HCT116 (cell line): ENCODE data around the gene TNIK. TPM values are rescaled to one million over a fixed set of nuclear protein-coding genes. Genes with fewer than 3 reads are reported as not detected.
A peak's percentile ranks its signal among the peaks of the same experiment; 100 is the strongest.

Source experiments
- ATAC-seq: fragments of 200-7000 bp; cut with Tn5 transposase; 2 replicates; pipeline ENCODE4 v1.9.1; 2020; ENCODE audit warnings: mild to moderate bottlenecking, moderate library complexity
- BruUV-seq: library from RNA; stranded (reverse); fragments of 400-500 nt; replicated peaks from 2 replicates; lab custom pipeline; 2021; lab: Mats Ljungman, UMichigan
- CTCF ChIA-PET: fragments of 300-600 bp; sonication (Branson Sonifier 250); formaldehyde crosslinking; loops from one replicate; lab custom pipeline; 2021; ENCODE audit warnings: antibody characterized with exemption; lab: Charles Lee
- POLR2A ChIA-PET: fragments of 300-600, 350-600 bp; sonication (Branson Sonifier 250); formaldehyde crosslinking; loops from one replicate; lab custom pipeline; 2021; ENCODE audit warnings: antibody characterized with exemption; lab: Charles Lee
- RAD21 ChIA-PET, 2 experiments: fragments of 300-600 bp; sonication (Branson Sonifier 250); formaldehyde crosslinking; loops; one replicate each; lab custom pipeline; 2023; ENCODE audit warnings: low total read pairs in 2 of 2; ENCODE audit not compliant: uncharacterized antibody in 2 of 2, unreplicated experiment in 2 of 2, low non-redundant PET in 1 of 2; lab: Charles Lee
- DNase-seq: peaks from one replicate; pipeline ENCODE4 v3.0.0-alpha.2; 2010; ENCODE audit warnings: low read depth, low spot score
- H2AFZ ChIP-seq: fragments of 200-600 bp; shearing (Covaris generic), sonication (generic); 2 replicates; pipeline ENCODE4 v1.6.1; 2017; ENCODE audit warnings: low read depth, mixed run types, mixed read lengths, antibody characterized with exemption, low read length; ENCODE audit not compliant: poor library complexity, severe bottlenecking
- H3K27ac ChIP-seq: 2 replicates; pipeline ENCODE4 v1.5.1; 2012; ENCODE audit warnings: low read depth, low read length
- H3K27me3 ChIP-seq: fragments of 200-600 bp; sonication (generic); 2 replicates; pipeline ENCODE4 v1.6.1; 2016; ENCODE audit warnings: mixed run types, low read length, mixed read lengths; ENCODE audit not compliant: insufficient read depth
- H3K36me3 ChIP-seq, 2 experiments: fragments of 200-500 bp in 1 of 2; fragments of 200-600 bp in 1 of 2; sonication (Bioruptor generic) in 1 of 2; sonication (generic) in 1 of 2; 2 replicates each; pipeline versions ENCODE4 v1.5.1 to v1.6.1; 2014 to 2016; ENCODE audit warnings: low read length in 2 of 2, inconsistent platforms in 1 of 2, mixed read lengths in 1 of 2, mixed run types in 1 of 2; ENCODE audit not compliant: insufficient read depth in 2 of 2, control insufficient read depth in 1 of 2
- H3K4me1 ChIP-seq, 2 experiments: fragments of 200-600 bp in 1 of 2; sonication (generic) in 1 of 2; 2 replicates each; pipeline versions ENCODE4 v1.5.1 to v1.6.1; 2012 to 2017; ENCODE audit warnings: low read length in 2 of 2, inconsistent platforms in 1 of 2, mild to moderate bottlenecking in 1 of 2, mixed read lengths in 1 of 2, mixed run types in 1 of 2, moderate library complexity in 1 of 2; ENCODE audit not compliant: insufficient read depth in 2 of 2, control insufficient read depth in 1 of 2
- H3K4me2 ChIP-seq: fragments of 200-600 bp; sonication (generic); 2 replicates; pipeline ENCODE4 v1.6.1; 2017; ENCODE audit warnings: mixed run types, low read length, mixed read lengths
- H3K4me3 ChIP-seq, 2 experiments: fragments of 200-600 bp in 1 of 2; sonication (generic) in 1 of 2; replicated peaks in 1 of 2; 2 replicates each; pipeline ENCODE4 v1.5.1; 2011 to 2016; ENCODE audit warnings: low read length in 2 of 2, control low read depth in 1 of 2, low read depth in 1 of 2, mild to moderate bottlenecking in 1 of 2, mixed read lengths in 1 of 2, mixed run types in 1 of 2
- H3K79me2 ChIP-seq: fragments of 200-600 bp; sonication (generic); 2 replicates; pipeline ENCODE4 v1.6.1; 2017; ENCODE audit warnings: mild to moderate bottlenecking, mixed run types, low read length, moderate library complexity, mixed read lengths; ENCODE audit not compliant: insufficient read depth
- H3K9ac ChIP-seq: fragments of 200-600 bp; sonication (generic); 2 replicates; pipeline ENCODE4 v1.6.1; 2016; ENCODE audit warnings: low read length, mixed read lengths
- H3K9me2 ChIP-seq: fragments of 200-600 bp; sonication (generic), shearing (Covaris generic); 2 replicates; pipeline ENCODE4 v1.6.1; 2017; ENCODE audit warnings: mixed run types, mild to moderate bottlenecking, moderate library complexity; ENCODE audit not compliant: insufficient read depth
- H3K9me3 ChIP-seq, 2 experiments: fragments of 200-500 bp in 1 of 2; fragments of 200-600 bp in 1 of 2; sonication (Bioruptor generic) in 1 of 2; sonication (generic) in 1 of 2; 2 replicates each; pipeline ENCODE4 v1.6.1; 2014 to 2017; ENCODE audit warnings: low read length in 2 of 2, mixed read lengths in 2 of 2, inconsistent platforms in 1 of 2, low read depth in 1 of 2, mild to moderate bottlenecking in 1 of 2, mixed run types in 1 of 2, moderate library complexity in 1 of 2; ENCODE audit not compliant: control insufficient read depth in 1 of 2, insufficient read depth in 1 of 2
- H4K20me1 ChIP-seq: fragments of 200-600 bp; sonication (generic), shearing (Covaris generic); 2 replicates; pipeline ENCODE4 v1.6.1; 2017; ENCODE audit warnings: mixed run types, mild to moderate bottlenecking, moderate library complexity; ENCODE audit not compliant: insufficient read depth
- FOSL1 ChIP-seq: IDR thresholded peaks from 2 replicates; pipeline ENCODE4 v1.6.1; 2012; ENCODE audit warnings: low read depth
- JUND ChIP-seq: IDR thresholded peaks from 2 replicates; pipeline ENCODE4 v1.6.1; 2012
- POLR2A ChIP-seq: IDR thresholded peaks from 2 replicates; pipeline ENCODE4 v1.7.0; 2011; ENCODE audit warnings: borderline replicate concordance; ENCODE audit not compliant: insufficient read depth, insufficient read length; ENCODE audit errors: extremely low read depth
- SIN3A ChIP-seq: IDR thresholded peaks from 2 replicates; pipeline ENCODE4 v1.6.1; 2012; ENCODE audit warnings: low read depth
- SRF ChIP-seq: IDR thresholded peaks from 2 replicates; pipeline ENCODE4 v1.6.1; 2012; ENCODE audit warnings: low read depth
- intact Hi-C: fragments of 100-400 bp; cut with micrococcal nuclease; formaldehyde crosslinking; loops from 2 replicates; pipeline ENCODE4 v1.10.0; 2022
- total RNA-seq: library from RNA; stranded (reverse); gene quantifications from one replicate; pipeline ENCODE4 v1.2.1, GENCODE V29; 2021; ENCODE audit not compliant: unreplicated experiment
- TF ChIP-seq, protein P1 (sequence below): IDR thresholded peaks from 2 replicates; pipeline ENCODE4 v1.6.1; 2012
- TF ChIP-seq, protein P2 (sequence below), 3 experiments: fragments of 200-600 bp in 1 of 3; sonication (generic) in 1 of 3; IDR thresholded peaks in 2 of 3; conservative IDR thresholded peaks in 1 of 3; 2 replicates each; pipeline ENCODE4 v1.5.1; 2012 to 2017; ENCODE audit warnings: low read depth in 2 of 3, low read length in 2 of 3, antibody characterized with exemption in 1 of 3, borderline replicate concordance in 1 of 3, control low read depth in 1 of 3, mild to moderate bottlenecking in 1 of 3, mixed read lengths in 1 of 3, mixed run types in 1 of 3, moderate library complexity in 1 of 3; ENCODE audit not compliant: insufficient read depth in 1 of 3

TNIK gene
- total RNA-seq, 1 experiment from 2014 or later: 24.1 TPM

DNA sequence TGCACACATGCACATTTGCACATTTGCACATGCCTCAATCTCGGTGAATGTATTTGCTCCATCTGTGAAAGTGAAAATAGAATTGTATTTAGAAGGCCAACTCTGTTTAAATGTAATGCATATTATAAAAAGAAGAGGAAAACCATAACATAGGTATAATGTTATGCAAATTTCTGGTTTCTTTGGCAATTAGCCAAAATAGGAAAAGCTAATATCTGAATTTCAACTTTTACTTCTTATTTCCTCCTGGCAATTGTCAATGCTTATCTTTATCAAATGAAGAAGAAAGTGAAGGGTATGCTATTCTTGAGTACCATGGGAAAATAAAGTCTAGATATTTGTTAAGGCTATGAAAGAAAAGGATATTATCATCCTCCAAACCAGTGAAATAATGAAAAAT lies 357.0 kb downstream of the TNIK start:
- Histone ChIP-seq H3K36me3 (no peaks in the 10 kb centered on the region), H4K20me1 (no peaks in the 10 kb centered on the region), H3K4me3 (no peak overlapping the region), H3K4me2 (no peak overlapping the region), H3K27ac (no peak overlapping the region), H2AFZ (no peak overlapping the region), H3K79me2 (no peaks in the 10 kb centered on the region), H3K4me1 (peaks cover 0 to 12% of the 10 kb centered on the region in 2 experiments; a peak in 2 of 4 replicates), H3K9me2 (no peaks in the 10 kb centered on the region), H3K9me3 (no peaks in the 10 kb centered on the region), H3K9ac (no peak overlapping the region), H3K27me3 (no peaks in the 10 kb centered on the region)
- TF ChIP-seq, protein P1, sequence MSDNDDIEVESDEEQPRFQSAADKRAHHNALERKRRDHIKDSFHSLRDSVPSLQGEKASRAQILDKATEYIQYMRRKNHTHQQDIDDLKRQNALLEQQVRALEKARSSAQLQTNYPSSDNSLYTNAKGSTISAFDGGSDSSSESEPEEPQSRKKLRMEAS: no peak
- TF ChIP-seq SIN3A: no peak
- no peak for TF ChIP-seq FOSL1
- intact Hi-C loops: no loop called here
- CTCF ChIA-PET: no interaction called here
- POLR2A ChIA-PET: no interaction called here
- RAD21 ChIA-PET: no interaction called here
- no TSS peak for BruUV-seq
- no peak for DNase-seq
- no peak for ATAC-seq

DNA sequence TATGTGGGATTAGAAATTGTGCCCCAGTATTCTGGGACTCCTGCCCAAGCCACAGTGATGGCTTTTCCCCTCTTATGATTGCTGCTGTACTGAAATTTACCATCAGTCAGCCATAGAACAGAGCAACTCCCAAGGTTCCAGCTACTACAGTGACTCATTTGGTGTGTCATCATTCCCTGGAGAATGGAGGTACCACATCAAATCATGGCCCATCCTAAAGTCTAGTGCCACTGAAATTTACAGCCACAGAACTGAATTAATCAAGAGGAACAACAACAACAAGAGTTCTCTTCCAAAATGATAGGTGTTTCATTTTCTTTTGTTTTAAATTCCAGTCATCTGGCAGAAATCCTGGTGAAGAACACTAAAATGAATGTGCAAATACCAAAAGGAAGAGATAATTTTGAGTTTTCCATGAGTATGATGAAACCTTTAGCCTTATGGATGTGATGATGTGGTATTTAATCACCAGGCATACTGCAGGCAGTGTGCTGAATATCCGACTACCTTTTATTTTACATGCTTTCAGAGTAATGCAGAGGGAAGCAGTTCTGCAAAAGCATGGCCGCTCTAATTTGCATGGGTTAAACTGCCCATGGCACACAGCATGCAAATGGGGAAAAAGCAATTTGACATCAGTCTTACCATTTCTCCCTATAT lies 358.1 kb downstream of the TNIK start:
- no peak for DNase-seq
- intact Hi-C loops: no loop called here

More for the DNA sequence above, 358.1 kb downstream of the TNIK start:
- H3K79me2 ChIP-seq: no peaks in the 10 kb centered on the region
- no peaks in the 10 kb centered on the region for H3K27me3 ChIP-seq
- no peaks in the 10 kb centered on the region for H3K9me2 ChIP-seq
- CTCF ChIA-PET: no interaction called here
- ATAC-seq: peak; percentile 52; the same call in 1 of the 2 replicates
- TF ChIP-seq, protein P2, sequence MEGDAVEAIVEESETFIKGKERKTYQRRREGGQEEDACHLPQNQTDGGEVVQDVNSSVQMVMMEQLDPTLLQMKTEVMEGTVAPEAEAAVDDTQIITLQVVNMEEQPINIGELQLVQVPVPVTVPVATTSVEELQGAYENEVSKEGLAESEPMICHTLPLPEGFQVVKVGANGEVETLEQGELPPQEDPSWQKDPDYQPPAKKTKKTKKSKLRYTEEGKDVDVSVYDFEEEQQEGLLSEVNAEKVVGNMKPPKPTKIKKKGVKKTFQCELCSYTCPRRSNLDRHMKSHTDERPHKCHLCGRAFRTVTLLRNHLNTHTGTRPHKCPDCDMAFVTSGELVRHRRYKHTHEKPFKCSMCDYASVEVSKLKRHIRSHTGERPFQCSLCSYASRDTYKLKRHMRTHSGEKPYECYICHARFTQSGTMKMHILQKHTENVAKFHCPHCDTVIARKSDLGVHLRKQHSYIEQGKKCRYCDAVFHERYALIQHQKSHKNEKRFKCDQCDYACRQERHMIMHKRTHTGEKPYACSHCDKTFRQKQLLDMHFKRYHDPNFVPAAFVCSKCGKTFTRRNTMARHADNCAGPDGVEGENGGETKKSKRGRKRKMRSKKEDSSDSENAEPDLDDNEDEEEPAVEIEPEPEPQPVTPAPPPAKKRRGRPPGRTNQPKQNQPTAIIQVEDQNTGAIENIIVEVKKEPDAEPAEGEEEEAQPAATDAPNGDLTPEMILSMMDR (IDR thresholded peaks at IDR 0.05 in 2 of 3, conservative IDR thresholded peaks at IDR 0.05 in 1 of 3; ENCODE audit: borderline replicate concordance in 1 of 3, insufficient read depth in 1 of 3, low read depth in 2 of 3, low read length in 2 of 3): no peak
- TF ChIP-seq SRF: no peak
- TF ChIP-seq JUND: 0 out of 2 replicates have a peak, but pooled peaks have one; percentile 19
- peak; percentile 48; the same call in 1 of the 2 replicates for TF ChIP-seq FOSL1
- no peak for TF ChIP-seq POLR2A
- TF ChIP-seq, all 23 proteins: peak for 2
- H3K9ac ChIP-seq: no peak overlapping the region
- no peak overlapping the region for H3K27ac ChIP-seq
- BruUV-seq: no TSS peak
- no peak overlapping the region for H3K4me2 ChIP-seq
- H4K20me1 ChIP-seq: no peaks in the 10 kb centered on the region
- H2AFZ ChIP-seq: no peak overlapping the region
- no peaks in the 10 kb centered on the region for H3K36me3 ChIP-seq
- ChIA-PET POLR2A (no interaction called here), RAD21 (no interaction called here)
- peaks cover 0 to 6% of the 10 kb centered on the region in 2 experiments; a peak in 1 of 4 replicates for H3K4me1 ChIP-seq
- no peaks in the 10 kb centered on the region for H3K9me3 ChIP-seq
- H3K4me3 ChIP-seq: no peak overlapping the region
